Bronchial epithelial cell (primary cell): Measurements from ENCODE around the gene MICAL3. TPM values are rescaled to one million over a fixed set of nuclear protein-coding genes. Genes with fewer than 3 reads are reported as not detected.
A peak's percentile ranks its signal among the peaks of the same experiment; 100 is the strongest.

Experiments used
- DNase-seq: peaks from one replicate; pipeline ENCODE4 v3.0.0-alpha.2; 2010; ENCODE audit warnings: low read depth
- FAIRE-seq: peaks from 2 replicates; lab custom pipeline; 2011; peaks lifted over from hg19 to GRCh38; lab: Jason Lieb, UNC
- H3K27me3 ChIP-seq: 2 replicates; pipeline ENCODE4 v1.5.1; 2011; ENCODE audit warnings: low read length; ENCODE audit not compliant: control insufficient read depth, insufficient read depth
- H3K36me3 ChIP-seq: 2 replicates; pipeline ENCODE4 v1.5.1; 2011; ENCODE audit warnings: low read length; ENCODE audit not compliant: control insufficient read depth, insufficient read depth
- H3K4me3 ChIP-seq: 2 replicates; pipeline ENCODE4 v1.5.1; 2011; ENCODE audit warnings: mild to moderate bottlenecking, low read depth, low read length, control low read depth
- total RNA-seq: library from RNA; depleted of rRNA; stranded (reverse); fragments of >200 nt; gene quantifications from 2 replicates; pipeline ENCODE4 v1.2.1, GENCODE V29; 2014
- TF ChIP-seq, protein P1 (sequence below): IDR thresholded peaks from 2 replicates; pipeline ENCODE4 v1.5.1; 2011; ENCODE audit warnings: mild to moderate bottlenecking, moderate library complexity, low read length, control low read depth, inconsistent platforms; ENCODE audit not compliant: insufficient read depth, severe bottlenecking

The MICAL3 gene
- total RNA-seq, 1 donor from 2014 or later = 13.4 TPM

DNA sequence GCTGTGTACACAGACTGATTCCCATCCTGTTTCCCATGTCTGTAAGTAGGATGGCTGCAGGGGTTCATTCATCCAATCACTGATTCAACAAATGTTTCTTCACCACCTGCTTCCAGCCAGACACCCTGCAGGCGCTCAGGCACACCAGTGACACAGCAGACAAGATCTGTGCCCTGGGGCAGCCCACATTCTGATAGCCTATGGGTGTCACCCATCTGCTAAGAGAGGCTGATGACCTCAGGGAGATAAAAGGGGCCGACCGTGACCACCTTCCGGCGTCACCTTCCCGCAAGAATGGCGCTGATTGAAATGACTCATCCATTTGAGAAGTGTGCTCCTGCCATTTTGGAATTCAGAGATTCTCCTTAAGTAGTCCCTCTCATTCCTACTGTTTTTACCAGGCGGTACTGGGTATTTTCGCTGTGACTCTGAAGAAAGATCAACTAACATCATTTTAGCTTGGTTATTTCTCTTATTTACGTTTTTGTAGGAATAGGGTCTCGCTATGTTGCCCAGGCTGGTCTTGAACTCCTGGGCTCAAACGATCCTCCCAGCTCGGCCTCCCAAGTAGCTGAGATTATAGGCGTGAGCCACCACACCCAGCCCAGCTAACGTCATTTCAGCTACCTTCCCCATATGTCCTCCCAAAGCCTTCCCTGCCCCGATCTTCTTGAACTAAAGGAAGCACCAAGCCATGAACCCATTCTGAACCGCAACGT, 176.8 kb downstream of the MICAL3 start:
- FAIRE-seq (no peak), DNase-seq (peak; percentile 47)

DNA sequence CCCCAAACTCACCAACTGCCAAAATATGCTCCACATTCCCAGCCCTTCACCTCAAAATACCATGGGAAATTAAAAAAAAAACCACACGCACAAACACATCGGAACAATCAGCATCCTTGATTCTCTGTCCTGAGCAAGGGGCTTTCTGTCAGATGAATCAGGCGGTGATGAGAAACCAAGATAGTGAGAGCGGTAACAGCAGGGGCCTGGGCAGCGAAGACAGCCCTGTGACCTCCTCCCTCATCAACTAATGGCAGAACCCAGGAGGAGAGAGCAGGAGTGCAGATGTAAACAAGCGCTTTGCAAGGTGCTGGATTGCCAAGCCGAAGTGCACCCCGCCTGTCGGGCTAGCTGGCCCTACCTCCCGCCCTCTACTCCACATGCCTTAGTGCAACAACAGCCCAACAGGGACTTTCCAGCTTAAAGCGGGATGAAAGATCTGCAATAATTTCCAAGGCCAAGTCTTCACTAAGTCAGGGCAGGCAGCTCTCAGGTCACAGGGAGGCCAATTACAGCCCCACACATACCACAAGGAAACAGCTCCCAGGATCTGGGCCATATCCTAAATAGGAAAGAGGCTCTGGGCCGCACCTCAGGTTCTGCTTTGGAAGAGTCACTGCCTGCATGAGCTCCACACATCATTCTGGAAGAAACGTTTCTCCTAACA, 177.9 kb downstream of the MICAL3 start:
- no peak overlapping the region for H3K4me3 ChIP-seq
- TF ChIP-seq, protein P1, sequence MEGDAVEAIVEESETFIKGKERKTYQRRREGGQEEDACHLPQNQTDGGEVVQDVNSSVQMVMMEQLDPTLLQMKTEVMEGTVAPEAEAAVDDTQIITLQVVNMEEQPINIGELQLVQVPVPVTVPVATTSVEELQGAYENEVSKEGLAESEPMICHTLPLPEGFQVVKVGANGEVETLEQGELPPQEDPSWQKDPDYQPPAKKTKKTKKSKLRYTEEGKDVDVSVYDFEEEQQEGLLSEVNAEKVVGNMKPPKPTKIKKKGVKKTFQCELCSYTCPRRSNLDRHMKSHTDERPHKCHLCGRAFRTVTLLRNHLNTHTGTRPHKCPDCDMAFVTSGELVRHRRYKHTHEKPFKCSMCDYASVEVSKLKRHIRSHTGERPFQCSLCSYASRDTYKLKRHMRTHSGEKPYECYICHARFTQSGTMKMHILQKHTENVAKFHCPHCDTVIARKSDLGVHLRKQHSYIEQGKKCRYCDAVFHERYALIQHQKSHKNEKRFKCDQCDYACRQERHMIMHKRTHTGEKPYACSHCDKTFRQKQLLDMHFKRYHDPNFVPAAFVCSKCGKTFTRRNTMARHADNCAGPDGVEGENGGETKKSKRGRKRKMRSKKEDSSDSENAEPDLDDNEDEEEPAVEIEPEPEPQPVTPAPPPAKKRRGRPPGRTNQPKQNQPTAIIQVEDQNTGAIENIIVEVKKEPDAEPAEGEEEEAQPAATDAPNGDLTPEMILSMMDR = no peak
- H3K27me3 ChIP-seq = no peaks in the 10 kb centered on the region
- peaks cover 14% of the 10 kb centered on the region for H3K36me3 ChIP-seq
- DNase-seq (no peak), FAIRE-seq (no peak)

More for the DNA sequence above, 176.8 kb downstream of the MICAL3 start:
- peaks cover 9% of the 10 kb centered on the region for H3K36me3 ChIP-seq
- TF ChIP-seq, protein P1 = no peak
- no peaks in the 10 kb centered on the region for H3K27me3 ChIP-seq
- no peak overlapping the region for H3K4me3 ChIP-seq

DNA sequence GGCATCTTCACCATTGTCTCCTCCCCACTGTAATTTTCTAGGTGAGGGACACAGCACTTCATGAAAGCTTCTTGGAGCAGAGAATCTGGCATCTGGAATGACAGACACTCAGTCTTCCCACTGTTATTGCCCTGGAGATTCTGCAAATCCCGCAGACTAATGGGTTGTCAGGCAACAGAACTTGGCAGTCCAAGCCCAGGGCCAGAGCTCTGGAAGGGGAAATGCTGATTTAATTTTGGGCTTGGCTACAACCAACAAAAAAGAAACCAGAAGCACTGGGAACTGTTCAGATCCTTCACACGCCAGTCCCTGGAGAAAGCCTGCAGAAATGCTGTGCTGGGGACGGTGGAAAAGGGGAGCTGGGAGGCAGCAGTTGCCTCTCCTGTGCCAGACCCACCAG, 178.6 kb downstream of the MICAL3 start:
- FAIRE-seq = no peak
- peaks cover 19% of the 10 kb centered on the region for H3K36me3 ChIP-seq
- TF ChIP-seq, protein P1 = no peak

DNA sequence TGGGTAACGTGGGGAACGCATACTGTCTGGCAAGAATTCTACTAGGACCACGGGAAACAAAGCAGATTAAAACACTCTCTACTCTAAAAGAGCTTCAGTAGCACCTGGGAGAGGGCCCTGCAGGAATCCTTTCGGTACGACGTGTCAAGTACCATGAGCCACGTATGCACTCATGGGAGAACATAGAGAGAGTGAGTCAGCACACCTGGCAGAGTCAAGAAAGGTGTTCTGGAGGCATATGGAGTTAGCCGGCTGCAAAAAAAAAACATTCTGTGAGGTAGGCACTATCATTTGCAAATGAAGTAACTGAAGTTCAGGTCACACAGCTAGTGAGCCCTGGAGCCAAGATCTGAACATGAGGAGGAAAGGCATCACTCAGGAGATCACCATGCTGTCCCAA, 179.0 kb downstream of the MICAL3 start:
- peak; percentile 92 for DNase-seq
- TF ChIP-seq, protein P1 = no peak
- peaks cover 23% of the 10 kb centered on the region for H3K36me3 ChIP-seq
- FAIRE-seq = peak; percentile 95
- no peak overlapping the region for H3K4me3 ChIP-seq
- no peaks in the 10 kb centered on the region for H3K27me3 ChIP-seq

More for the DNA sequence above, 178.6 kb downstream of the MICAL3 start:
- no peak for DNase-seq
- no peak overlapping the region for H3K4me3 ChIP-seq
- H3K27me3 ChIP-seq = no peaks in the 10 kb centered on the region

DNA sequence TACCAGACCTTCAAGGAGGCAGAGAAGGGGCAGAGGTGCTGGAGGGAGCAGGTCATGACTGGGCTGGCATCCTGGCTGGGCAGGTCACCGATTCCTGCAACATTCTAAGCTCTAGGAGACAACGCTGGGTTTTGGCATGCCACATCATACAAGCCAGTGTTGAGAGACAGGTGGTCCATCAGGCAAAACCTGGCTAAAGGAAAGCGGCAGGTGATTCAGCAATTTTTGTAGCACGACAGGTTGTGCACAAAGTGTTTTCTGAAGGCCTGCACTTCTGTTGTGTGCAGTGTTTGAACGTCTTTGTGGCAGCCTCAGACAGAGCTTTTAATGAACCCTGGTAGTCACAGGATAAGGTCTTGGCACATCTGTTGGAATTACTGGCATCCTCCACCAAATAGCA, 180.2 kb downstream of the MICAL3 start:
- TF ChIP-seq, protein P1 = no peak
- Histone ChIP-seq H3K36me3 (peaks cover 25% of the 10 kb centered on the region), H3K4me3 (no peak overlapping the region), H3K27me3 (no peaks in the 10 kb centered on the region)
- DNase-seq = no peak
- FAIRE-seq = no peak
